Measurements from ENCODE around the gene ELAVL3.

- TF ChIP-seq TAF1 (IDR thresholded peaks at IDR 0.05; ENCODE audit: borderline replicate concordance, insufficient read depth, low read length) (no peak), POLR2AphosphoS5 (IDR thresholded peaks at IDR 0.05; ENCODE audit: low read depth, low read length) (no peak), REST (IDR thresholded peaks at IDR 0.05; ENCODE audit: insufficient read depth in 1 of 2, low read depth in 2 of 2, low read length in 2 of 2) (no peak), SIN3A (IDR thresholded peaks at IDR 0.05; ENCODE audit: borderline replicate concordance, insufficient read depth, low read length) (no peak), FOXP2 (optimal IDR thresholded peaks at IDR 0.05; ENCODE audit: borderline replicate concordance, extremely low read depth, extremely low read length, insufficient read depth) (no peak)
Observed at GRCh38 chr19:11418549-11419506, 62.0 kb downstream of the ELAVL3 start, which contains the start of gene RGL3.
